SK-N-SH treated with all-trans-retinoic acid at 6 μM for 48 hours (cell line): ENCODE data around the gene FBXW2.
A peak's percentile ranks its signal among the peaks of the same experiment; 100 is the strongest.

ENCODE experiments used
- ATAC-seq: fragments of 200-7000 bp; cut with Tn5 transposase; 3 replicates; pipeline ENCODE4 v1.9.1; 2020; ENCODE audit warnings: mild to moderate bottlenecking, moderate library complexity
- BACH2 ChIP-seq: fragments of 250-450 bp; sonication (Bioruptor Pico); IDR thresholded peaks from 2 replicates; pipeline ENCODE4 v1.9.0; 2021; ENCODE audit warnings: mild to moderate bottlenecking, borderline replicate concordance
- CSDC2 ChIP-seq: fragments of 250-450 bp; sonication (Bioruptor Pico); IDR thresholded peaks from 2 replicates; pipeline ENCODE4 v1.5.0; 2020; ENCODE audit warnings: mild to moderate bottlenecking, moderate library complexity
- ESRRG ChIP-seq: fragments of 250-450 bp; sonication (Bioruptor Pico); IDR thresholded peaks from 2 replicates; pipeline ENCODE4 v1.6.1; 2021; ENCODE audit warnings: mild to moderate bottlenecking
- GLIS3 ChIP-seq: fragments of 250-450 bp; sonication (Bioruptor Pico); IDR thresholded peaks from 2 replicates; pipeline ENCODE4 v1.5.0; 2020; ENCODE audit warnings: mild to moderate bottlenecking, moderate library complexity
- ISL1 ChIP-seq: fragments of 250-450 bp; sonication (Bioruptor Pico); IDR thresholded peaks from 2 replicates; pipeline ENCODE4 v2.1.2; 2022; ENCODE audit warnings: mild to moderate bottlenecking, moderate library complexity
- RARB ChIP-seq: fragments of 250-450 bp; sonication (Bioruptor Pico); IDR thresholded peaks from 2 replicates; pipeline ENCODE4 v1.8.0; 2021; ENCODE audit warnings: mild to moderate bottlenecking, moderate library complexity
- TCF4 ChIP-seq: fragments of 250-450 bp; sonication (Bioruptor Pico); IDR thresholded peaks from 2 replicates; pipeline ENCODE4 v1.8.0; 2021; ENCODE audit warnings: mild to moderate bottlenecking, moderate library complexity, borderline replicate concordance
- TOX ChIP-seq: fragments of 250-450 bp; sonication (Bioruptor Pico); IDR thresholded peaks from 2 replicates; pipeline ENCODE4 v1.8.0; 2021; ENCODE audit warnings: mild to moderate bottlenecking, moderate library complexity, borderline replicate concordance
- ZC3H10 ChIP-seq: fragments of 250-450 bp; sonication (Bioruptor Pico); IDR thresholded peaks from 2 replicates; pipeline ENCODE4 v1.5.1; 2021; ENCODE audit warnings: mild to moderate bottlenecking, moderate library complexity
- ZFP3 ChIP-seq: fragments of 250-450 bp; sonication (Bioruptor Pico); IDR thresholded peaks from 2 replicates; pipeline ENCODE4 v1.5.0; 2020; ENCODE audit warnings: mild to moderate bottlenecking, moderate library complexity
- ZFP30 ChIP-seq: fragments of 450-650 bp; formaldehyde crosslinking; IDR thresholded peaks from 2 replicates; pipeline ENCODE4 v1.5.0; 2022; ENCODE audit warnings: mild to moderate bottlenecking, moderate library complexity
- ZNF565 ChIP-seq: fragments of 450-650 bp; formaldehyde crosslinking; conservative IDR thresholded peaks from 2 replicates; pipeline ENCODE4 v1.5.0; 2020; ENCODE audit warnings: low read depth, mild to moderate bottlenecking, moderate library complexity
- ZNF70 ChIP-seq: fragments of 450-650 bp; formaldehyde crosslinking; IDR thresholded peaks from 2 replicates; pipeline ENCODE4 v1.5.0; 2020; ENCODE audit warnings: mild to moderate bottlenecking, moderate library complexity
- ZNF8 ChIP-seq: fragments of 450-650 bp; formaldehyde crosslinking; IDR thresholded peaks from 2 replicates; pipeline ENCODE4 v1.5.0; 2020; ENCODE audit warnings: mild to moderate bottlenecking, moderate library complexity
- TF ChIP-seq, protein P1 (sequence below): fragments of 250-450 bp; sonication (Bioruptor Pico); IDR thresholded peaks from 2 replicates; pipeline ENCODE4 v1.8.0; 2020; ENCODE audit warnings: mild to moderate bottlenecking, moderate library complexity, borderline replicate concordance
- TF ChIP-seq, protein P2 (sequence below): fragments of 250-450 bp; sonication (Bioruptor Pico); IDR thresholded peaks from 2 replicates; pipeline ENCODE4 v1.5.0; 2020; ENCODE audit warnings: mild to moderate bottlenecking, moderate library complexity
- TF ChIP-seq, protein P3 (sequence below): fragments of 250-450 bp; sonication (Bioruptor Pico); IDR thresholded peaks from 2 replicates; pipeline ENCODE4 v1.8.0; 2021; ENCODE audit warnings: low read depth, mild to moderate bottlenecking, moderate library complexity, borderline replicate concordance
- TF ChIP-seq, protein P4 (sequence below): fragments of 250-450 bp; sonication (Bioruptor Pico); IDR thresholded peaks from 2 replicates; pipeline ENCODE4 v1.5.1; 2021; ENCODE audit warnings: mild to moderate bottlenecking, moderate library complexity
- TF ChIP-seq, protein P5 (sequence below): fragments of 250-450 bp; sonication (Bioruptor Pico); IDR thresholded peaks from 2 replicates; pipeline ENCODE4 v1.5.1; 2020; ENCODE audit warnings: low read depth, mild to moderate bottlenecking, moderate library complexity

The FBXW2 gene, protein sequence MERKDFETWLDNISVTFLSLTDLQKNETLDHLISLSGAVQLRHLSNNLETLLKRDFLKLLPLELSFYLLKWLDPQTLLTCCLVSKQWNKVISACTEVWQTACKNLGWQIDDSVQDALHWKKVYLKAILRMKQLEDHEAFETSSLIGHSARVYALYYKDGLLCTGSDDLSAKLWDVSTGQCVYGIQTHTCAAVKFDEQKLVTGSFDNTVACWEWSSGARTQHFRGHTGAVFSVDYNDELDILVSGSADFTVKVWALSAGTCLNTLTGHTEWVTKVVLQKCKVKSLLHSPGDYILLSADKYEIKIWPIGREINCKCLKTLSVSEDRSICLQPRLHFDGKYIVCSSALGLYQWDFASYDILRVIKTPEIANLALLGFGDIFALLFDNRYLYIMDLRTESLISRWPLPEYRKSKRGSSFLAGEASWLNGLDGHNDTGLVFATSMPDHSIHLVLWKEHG

DNA sequence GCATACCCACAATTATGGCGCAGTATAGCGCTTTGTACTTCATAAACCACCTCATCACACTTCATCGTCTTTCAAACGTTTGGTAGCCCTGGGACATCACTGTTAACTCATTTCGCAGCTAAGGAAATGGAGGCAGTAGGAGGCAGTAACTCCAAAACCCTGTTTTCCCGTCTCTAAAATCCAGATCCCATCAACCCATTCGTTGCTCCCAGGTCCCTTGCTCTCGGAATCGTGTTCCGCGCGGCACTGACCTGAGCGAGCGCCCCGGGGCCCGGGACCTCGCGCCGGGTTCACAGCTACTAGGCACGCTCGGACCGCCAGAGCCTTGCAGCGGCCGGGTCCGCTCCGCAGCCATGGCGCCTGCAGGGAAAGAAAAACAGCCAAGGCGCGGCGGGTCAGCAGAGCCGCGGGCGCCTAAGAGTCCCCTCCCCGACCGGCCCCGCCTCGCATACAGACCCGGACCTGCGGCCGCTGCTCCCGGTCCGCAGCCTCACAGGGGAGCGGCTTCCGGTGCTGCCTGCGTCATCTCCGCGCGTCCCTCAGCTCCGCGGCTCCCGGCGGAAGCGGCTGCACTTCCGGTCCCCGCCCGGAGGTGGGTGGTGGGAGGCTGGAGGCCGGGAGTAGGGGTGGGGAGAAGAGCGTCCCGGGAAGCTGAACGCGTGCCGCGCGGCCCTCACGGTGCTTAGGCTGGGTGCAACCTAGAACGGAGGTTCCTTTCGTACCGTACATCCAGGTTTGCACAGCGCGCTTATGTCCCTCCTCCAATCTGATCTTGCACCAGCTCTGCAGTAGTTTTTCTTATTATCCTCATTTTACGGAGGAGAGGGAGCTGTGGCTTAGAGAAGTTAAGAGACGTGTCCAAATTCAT is at the start of gene FBXW2:
TSS of gene FBXW2 (minus strand) at position 519 of the 868 bp plus-strand sequence. CDS start 5,158 bp downstream, outside the sequence.
- ATAC-seq, result peak; percentile 99
- TF ChIP-seq ZNF70 (CRISPR knock-in tag), result peak; percentile 20; the same call in 1 of the 2 replicates
- TF ChIP-seq GLIS3 (CRISPR knock-in tag), result no peak
- no peak for TF ChIP-seq ZFP30 (CRISPR knock-in tag)
- peak; percentile 78 for TF ChIP-seq ZFP3 (CRISPR knock-in tag)
- TF ChIP-seq RARB (CRISPR knock-in tag), result 0 out of 2 replicates have a peak, but pooled peaks have one; percentile 64
- no peak for TF ChIP-seq ESRRG
- TF ChIP-seq, protein P1, sequence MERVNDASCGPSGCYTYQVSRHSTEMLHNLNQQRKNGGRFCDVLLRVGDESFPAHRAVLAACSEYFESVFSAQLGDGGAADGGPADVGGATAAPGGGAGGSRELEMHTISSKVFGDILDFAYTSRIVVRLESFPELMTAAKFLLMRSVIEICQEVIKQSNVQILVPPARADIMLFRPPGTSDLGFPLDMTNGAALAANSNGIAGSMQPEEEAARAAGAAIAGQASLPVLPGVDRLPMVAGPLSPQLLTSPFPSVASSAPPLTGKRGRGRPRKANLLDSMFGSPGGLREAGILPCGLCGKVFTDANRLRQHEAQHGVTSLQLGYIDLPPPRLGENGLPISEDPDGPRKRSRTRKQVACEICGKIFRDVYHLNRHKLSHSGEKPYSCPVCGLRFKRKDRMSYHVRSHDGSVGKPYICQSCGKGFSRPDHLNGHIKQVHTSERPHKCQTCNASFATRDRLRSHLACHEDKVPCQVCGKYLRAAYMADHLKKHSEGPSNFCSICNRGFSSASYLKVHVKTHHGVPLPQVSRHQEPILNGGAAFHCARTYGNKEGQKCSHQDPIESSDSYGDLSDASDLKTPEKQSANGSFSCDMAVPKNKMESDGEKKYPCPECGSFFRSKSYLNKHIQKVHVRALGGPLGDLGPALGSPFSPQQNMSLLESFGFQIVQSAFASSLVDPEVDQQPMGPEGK (CRISPR knock-in tag), result no peak
- TF ChIP-seq, all 23 proteins: peak for 3

DNA sequence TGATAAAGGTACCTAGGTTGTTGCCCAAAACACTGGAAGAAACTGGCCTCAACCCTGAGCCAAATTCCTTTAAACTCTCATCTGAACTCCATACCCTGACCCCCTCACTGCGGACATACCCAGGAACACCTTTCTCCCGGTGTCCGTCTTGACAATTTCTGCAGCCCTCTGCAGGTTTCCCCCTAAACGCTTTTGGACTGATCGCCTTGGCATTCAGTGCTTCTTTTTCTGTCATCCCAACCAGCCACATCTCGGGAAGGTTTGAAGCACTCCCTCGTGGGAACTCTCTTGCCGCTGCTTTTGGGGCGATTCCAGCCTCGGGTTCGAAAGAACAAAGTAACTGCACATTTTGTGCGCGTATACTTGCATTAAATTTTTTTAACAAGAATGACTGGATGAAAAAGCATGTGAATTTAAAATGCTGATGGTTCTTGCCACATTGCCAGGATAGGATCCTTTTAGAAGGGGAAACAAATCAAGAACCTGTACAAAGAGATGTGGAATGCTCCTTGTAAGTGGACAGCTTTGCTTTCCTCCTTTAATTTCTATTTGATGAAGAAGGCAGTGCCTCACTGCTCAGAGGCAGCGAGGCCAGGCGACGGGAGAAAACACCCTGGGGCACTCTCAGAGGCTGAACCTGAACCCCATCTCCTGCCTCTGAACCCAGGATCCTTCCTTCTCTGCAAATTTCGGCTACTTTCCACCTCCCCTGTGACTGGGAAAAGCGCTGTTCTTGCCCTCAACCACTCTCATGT is 48.9 kb upstream of the FBXW2 start:
- ATAC-seq, result peak; percentile 30
- TF ChIP-seq TCF4 (CRISPR knock-in tag), result no peak
- TF ChIP-seq ZFP30 (CRISPR knock-in tag), result no peak
- TF ChIP-seq, protein P2, sequence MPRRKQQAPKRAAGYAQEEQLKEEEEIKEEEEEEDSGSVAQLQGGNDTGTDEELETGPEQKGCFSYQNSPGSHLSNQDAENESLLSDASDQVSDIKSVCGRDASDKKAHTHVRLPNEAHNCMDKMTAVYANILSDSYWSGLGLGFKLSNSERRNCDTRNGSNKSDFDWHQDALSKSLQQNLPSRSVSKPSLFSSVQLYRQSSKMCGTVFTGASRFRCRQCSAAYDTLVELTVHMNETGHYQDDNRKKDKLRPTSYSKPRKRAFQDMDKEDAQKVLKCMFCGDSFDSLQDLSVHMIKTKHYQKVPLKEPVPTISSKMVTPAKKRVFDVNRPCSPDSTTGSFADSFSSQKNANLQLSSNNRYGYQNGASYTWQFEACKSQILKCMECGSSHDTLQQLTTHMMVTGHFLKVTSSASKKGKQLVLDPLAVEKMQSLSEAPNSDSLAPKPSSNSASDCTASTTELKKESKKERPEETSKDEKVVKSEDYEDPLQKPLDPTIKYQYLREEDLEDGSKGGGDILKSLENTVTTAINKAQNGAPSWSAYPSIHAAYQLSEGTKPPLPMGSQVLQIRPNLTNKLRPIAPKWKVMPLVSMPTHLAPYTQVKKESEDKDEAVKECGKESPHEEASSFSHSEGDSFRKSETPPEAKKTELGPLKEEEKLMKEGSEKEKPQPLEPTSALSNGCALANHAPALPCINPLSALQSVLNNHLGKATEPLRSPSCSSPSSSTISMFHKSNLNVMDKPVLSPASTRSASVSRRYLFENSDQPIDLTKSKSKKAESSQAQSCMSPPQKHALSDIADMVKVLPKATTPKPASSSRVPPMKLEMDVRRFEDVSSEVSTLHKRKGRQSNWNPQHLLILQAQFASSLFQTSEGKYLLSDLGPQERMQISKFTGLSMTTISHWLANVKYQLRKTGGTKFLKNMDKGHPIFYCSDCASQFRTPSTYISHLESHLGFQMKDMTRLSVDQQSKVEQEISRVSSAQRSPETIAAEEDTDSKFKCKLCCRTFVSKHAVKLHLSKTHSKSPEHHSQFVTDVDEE, result no peak
- TF ChIP-seq TOX (CRISPR knock-in tag), result no peak
- no peak for TF ChIP-seq ZNF565
- no peak for TF ChIP-seq ISL1 (CRISPR knock-in tag)
- TF ChIP-seq, protein P3, sequence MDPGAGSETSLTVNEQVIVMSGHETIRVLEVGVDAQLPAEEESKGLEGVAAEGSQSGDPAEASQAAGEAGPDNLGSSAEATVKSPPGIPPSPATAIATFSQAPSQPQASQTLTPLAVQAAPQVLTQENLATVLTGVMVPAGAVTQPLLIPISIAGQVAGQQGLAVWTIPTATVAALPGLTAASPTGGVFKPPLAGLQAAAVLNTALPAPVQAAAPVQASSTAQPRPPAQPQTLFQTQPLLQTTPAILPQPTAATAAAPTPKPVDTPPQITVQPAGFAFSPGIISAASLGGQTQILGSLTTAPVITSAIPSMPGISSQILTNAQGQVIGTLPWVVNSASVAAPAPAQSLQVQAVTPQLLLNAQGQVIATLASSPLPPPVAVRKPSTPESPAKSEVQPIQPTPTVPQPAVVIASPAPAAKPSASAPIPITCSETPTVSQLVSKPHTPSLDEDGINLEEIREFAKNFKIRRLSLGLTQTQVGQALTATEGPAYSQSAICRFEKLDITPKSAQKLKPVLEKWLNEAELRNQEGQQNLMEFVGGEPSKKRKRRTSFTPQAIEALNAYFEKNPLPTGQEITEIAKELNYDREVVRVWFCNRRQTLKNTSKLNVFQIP (CRISPR knock-in tag), result no peak
- no peak for TF ChIP-seq ZNF70 (CRISPR knock-in tag)
- TF ChIP-seq CSDC2, result no peak
- TF ChIP-seq ZNF8, result no peak
- TF ChIP-seq, protein P4, sequence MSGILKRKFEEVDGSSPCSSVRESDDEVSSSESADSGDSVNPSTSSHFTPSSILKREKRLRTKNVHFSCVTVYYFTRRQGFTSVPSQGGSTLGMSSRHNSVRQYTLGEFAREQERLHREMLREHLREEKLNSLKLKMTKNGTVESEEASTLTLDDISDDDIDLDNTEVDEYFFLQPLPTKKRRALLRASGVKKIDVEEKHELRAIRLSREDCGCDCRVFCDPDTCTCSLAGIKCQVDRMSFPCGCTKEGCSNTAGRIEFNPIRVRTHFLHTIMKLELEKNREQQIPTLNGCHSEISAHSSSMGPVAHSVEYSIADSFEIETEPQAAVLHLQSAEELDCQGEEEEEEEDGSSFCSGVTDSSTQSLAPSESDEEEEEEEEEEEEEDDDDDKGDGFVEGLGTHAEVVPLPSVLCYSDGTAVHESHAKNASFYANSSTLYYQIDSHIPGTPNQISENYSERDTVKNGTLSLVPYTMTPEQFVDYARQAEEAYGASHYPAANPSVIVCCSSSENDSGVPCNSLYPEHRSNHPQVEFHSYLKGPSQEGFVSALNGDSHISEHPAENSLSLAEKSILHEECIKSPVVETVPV (CRISPR knock-in tag), result no peak
- TF ChIP-seq, protein P5, sequence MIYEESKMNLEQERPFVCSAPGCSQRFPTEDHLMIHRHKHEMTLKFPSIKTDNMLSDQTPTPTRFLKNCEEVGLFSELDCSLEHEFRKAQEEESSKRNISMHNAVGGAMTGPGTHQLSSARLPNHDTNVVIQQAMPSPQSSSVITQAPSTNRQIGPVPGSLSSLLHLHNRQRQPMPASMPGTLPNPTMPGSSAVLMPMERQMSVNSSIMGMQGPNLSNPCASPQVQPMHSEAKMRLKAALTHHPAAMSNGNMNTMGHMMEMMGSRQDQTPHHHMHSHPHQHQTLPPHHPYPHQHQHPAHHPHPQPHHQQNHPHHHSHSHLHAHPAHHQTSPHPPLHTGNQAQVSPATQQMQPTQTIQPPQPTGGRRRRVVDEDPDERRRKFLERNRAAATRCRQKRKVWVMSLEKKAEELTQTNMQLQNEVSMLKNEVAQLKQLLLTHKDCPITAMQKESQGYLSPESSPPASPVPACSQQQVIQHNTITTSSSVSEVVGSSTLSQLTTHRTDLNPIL (CRISPR knock-in tag), result no peak
- no peak for TF ChIP-seq ZC3H10 (CRISPR knock-in tag)
- TF ChIP-seq BACH2 (CRISPR knock-in tag), result no peak
- no peak for TF ChIP-seq ESRRG
- TF ChIP-seq ZFP3 (CRISPR knock-in tag), result no peak
- TF ChIP-seq, protein P1 (CRISPR knock-in tag), result no peak
- TF ChIP-seq, all 23 proteins: peak for 0
